ENCODE results near the gene TPST1.
"Not testable (repeated sequence)": the region's sequence is repeated elsewhere in the genome, so short reads cannot be mapped to it uniquely, and the experiment has no call there.

The TPST1 gene

DNA sequence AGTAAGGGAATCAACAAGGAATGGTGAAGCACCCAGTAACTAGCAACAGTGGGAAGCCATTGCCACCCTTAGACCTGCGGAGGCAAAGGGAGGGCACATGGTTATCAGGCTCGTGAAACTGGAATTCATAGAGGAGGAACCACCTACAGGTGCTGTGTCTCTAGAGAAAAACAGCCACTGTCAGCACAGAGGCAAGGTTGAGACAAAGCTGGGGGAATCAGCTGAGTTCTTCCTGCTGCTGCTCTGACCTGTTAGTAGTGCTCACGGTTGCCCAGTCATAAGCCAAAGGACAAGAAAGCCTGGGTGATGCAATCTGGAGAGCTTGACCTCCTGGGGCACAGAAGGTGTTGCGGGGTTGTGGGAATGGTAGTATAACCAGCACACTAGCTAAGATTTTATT lies 110.1 kb downstream of the TPST1 start:
- no peaks in the 10 kb centered on the region for H3K4me1 ChIP-seq (ENCODE audit: low read length)
- no peak overlapping the region for H3K9ac ChIP-seq (ENCODE audit: low read length)
- H3K27ac ChIP-seq (ENCODE audit: low read length) = no peak overlapping the region
- H3K36me3 ChIP-seq (replicated peaks; ENCODE audit: low read depth, low read length) = no peaks in the 10 kb centered on the region
- TF ChIP-seq EZH2phosphoT487 (IDR thresholded peaks at IDR 0.05; ENCODE audit: low read depth) = no peak
- TF ChIP-seq, protein P1, sequence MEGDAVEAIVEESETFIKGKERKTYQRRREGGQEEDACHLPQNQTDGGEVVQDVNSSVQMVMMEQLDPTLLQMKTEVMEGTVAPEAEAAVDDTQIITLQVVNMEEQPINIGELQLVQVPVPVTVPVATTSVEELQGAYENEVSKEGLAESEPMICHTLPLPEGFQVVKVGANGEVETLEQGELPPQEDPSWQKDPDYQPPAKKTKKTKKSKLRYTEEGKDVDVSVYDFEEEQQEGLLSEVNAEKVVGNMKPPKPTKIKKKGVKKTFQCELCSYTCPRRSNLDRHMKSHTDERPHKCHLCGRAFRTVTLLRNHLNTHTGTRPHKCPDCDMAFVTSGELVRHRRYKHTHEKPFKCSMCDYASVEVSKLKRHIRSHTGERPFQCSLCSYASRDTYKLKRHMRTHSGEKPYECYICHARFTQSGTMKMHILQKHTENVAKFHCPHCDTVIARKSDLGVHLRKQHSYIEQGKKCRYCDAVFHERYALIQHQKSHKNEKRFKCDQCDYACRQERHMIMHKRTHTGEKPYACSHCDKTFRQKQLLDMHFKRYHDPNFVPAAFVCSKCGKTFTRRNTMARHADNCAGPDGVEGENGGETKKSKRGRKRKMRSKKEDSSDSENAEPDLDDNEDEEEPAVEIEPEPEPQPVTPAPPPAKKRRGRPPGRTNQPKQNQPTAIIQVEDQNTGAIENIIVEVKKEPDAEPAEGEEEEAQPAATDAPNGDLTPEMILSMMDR (IDR thresholded peaks at IDR 0.05; ENCODE audit: low read depth, low read length) = no peak
- H3K4me2 ChIP-seq (ENCODE audit: low read length) = no peak overlapping the region
- no peak overlapping the region for H3K4me3 ChIP-seq (ENCODE audit: low read length)
- no peaks in the 10 kb centered on the region for H3K9me3 ChIP-seq (ENCODE audit: insufficient read depth, low read length)
- H2AFZ ChIP-seq (ENCODE audit: low read depth, low read length) = no peak overlapping the region
- H4K20me1 ChIP-seq (ENCODE audit: insufficient read depth, low read length) = no peaks in the 10 kb centered on the region
- H3K27me3 ChIP-seq (ENCODE audit: low read depth, low read length) = no peaks in the 10 kb centered on the region
- no peaks in the 10 kb centered on the region for H3K79me2 ChIP-seq (ENCODE audit: low read length)

DNA sequence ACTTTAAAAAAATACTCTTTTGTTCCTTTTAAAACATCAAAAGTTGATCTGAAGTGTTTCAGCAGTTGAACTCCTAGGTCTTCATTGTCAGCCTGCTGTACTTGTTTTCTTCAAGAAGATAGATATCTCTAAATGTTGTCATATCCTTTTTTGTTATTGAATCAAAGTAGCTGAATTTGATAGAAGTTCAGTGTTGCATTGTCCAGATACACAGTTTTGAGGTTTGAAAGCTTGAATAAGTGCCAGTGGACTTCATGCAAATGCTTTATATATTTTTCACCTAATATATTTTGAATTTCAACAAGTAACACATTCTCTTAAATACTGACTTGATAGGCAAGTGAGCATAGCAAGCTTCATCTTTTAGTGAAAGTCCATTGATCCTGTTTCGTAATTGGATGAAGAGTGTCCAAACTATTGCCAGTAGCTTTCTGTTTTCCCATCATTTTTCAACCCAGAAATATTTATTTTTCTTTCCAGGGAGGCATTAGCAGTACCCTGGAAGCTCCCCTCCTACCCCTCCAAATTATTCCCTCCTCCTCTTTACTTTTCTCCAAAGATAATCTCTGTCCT lies 114.4 kb downstream of the TPST1 start:
- H3K79me2 ChIP-seq (ENCODE audit: low read length) = no peaks in the 10 kb centered on the region
- no peaks in the 10 kb centered on the region for H3K9me3 ChIP-seq (ENCODE audit: insufficient read depth, low read length)
- H3K36me3 ChIP-seq (replicated peaks; ENCODE audit: low read depth, low read length) = peaks cover 5% of the 10 kb centered on the region
- no peaks in the 10 kb centered on the region for H3K4me1 ChIP-seq (ENCODE audit: low read length)
- H4K20me1 ChIP-seq (ENCODE audit: insufficient read depth, low read length) = no peaks in the 10 kb centered on the region
- H2AFZ ChIP-seq (ENCODE audit: low read depth, low read length) = no peak overlapping the region
- H3K4me2 ChIP-seq (ENCODE audit: low read length) = no peak overlapping the region
- TF ChIP-seq EZH2phosphoT487 (IDR thresholded peaks at IDR 0.05; ENCODE audit: low read depth) = no peak
- TF ChIP-seq, protein P1 (IDR thresholded peaks at IDR 0.05; ENCODE audit: low read depth, low read length) = no peak
- no peak overlapping the region for H3K27ac ChIP-seq (ENCODE audit: low read length)
- no peak overlapping the region for H3K4me3 ChIP-seq (ENCODE audit: low read length)
- no peak overlapping the region for H3K9ac ChIP-seq (ENCODE audit: low read length)
- no peaks in the 10 kb centered on the region for H3K27me3 ChIP-seq (ENCODE audit: low read depth, low read length)

DNA sequence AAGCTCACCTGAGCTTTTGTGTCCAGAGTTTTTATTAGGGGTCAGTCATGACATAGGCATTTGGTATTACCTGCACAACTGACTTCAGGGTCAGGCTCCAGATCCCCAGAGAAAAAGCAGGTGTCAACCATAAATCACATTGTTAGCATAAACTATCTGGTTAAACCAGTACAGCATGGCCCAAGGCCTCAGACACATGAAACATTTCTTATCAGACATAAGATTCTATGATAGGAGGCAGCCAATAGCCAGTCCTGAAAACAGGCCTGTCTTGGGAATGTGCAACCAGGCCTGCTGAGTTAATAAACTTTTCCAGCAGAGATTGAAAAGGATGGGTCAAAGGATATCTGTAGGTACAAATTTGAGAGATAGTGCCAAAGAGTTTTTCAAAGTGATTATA lies 116.1 kb downstream of the TPST1 start:
- TF ChIP-seq EZH2phosphoT487 (IDR thresholded peaks at IDR 0.05; ENCODE audit: low read depth) = no peak
- TF ChIP-seq, protein P1 (IDR thresholded peaks at IDR 0.05; ENCODE audit: low read depth, low read length) = no peak
- no peaks in the 10 kb centered on the region for H3K9me3 ChIP-seq (ENCODE audit: insufficient read depth, low read length)
- H3K27me3 ChIP-seq (ENCODE audit: low read depth, low read length) = no peaks in the 10 kb centered on the region
- H3K4me3 ChIP-seq (ENCODE audit: low read length) = no peak overlapping the region
- H3K79me2 ChIP-seq (ENCODE audit: low read length) = no peaks in the 10 kb centered on the region
- H3K4me1 ChIP-seq (ENCODE audit: low read length) = no peaks in the 10 kb centered on the region
- H4K20me1 ChIP-seq (ENCODE audit: insufficient read depth, low read length) = no peaks in the 10 kb centered on the region
- no peak overlapping the region for H2AFZ ChIP-seq (ENCODE audit: low read depth, low read length)
- no peak overlapping the region for H3K4me2 ChIP-seq (ENCODE audit: low read length)
- H3K36me3 ChIP-seq (replicated peaks; ENCODE audit: low read depth, low read length) = peaks cover 5% of the 10 kb centered on the region
- no peak overlapping the region for H3K9ac ChIP-seq (ENCODE audit: low read length)
- no peak overlapping the region for H3K27ac ChIP-seq (ENCODE audit: low read length)

DNA sequence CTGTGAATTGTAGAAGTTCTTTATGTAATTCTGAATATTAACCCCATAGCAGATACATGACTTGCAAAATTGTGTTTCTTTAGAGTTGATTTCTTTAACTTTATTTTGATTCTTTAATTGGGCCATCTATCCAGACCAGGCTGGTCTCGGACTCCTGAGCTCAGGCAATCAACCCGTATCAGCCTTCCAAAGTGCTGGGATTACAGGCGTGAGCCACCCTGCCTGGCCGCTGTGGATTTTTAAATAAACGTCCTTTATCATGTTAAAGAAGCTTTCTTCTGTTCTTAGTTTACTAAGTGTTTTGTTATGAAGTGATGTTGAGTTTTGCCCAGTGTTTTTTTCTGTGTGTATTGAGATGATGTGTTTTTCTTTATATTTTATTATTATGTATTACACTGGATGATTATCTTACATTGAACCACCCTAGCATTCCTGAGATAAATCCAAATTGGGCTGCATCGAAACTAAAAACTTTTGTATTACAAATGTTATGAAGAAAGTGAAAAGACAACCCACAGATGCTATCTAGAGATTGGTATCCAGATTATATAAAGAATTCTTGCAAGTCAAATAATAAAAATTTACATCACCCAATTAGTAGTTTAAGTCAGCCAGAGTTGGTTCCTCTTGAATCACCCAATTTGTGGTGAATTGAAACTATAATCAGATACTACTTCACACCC lies 118.1 kb downstream of the TPST1 start:
- peaks cover 5% of the 10 kb centered on the region for H3K36me3 ChIP-seq (replicated peaks; ENCODE audit: low read depth, low read length)
- no peaks in the 10 kb centered on the region for H3K27me3 ChIP-seq (ENCODE audit: low read depth, low read length)
- H3K4me2 ChIP-seq (ENCODE audit: low read length) = no peak overlapping the region
- H3K4me1 ChIP-seq (ENCODE audit: low read length) = no peaks in the 10 kb centered on the region
- no peak overlapping the region for H3K9ac ChIP-seq (ENCODE audit: low read length)
- no peaks in the 10 kb centered on the region for H3K9me3 ChIP-seq (ENCODE audit: insufficient read depth, low read length)
- H3K4me3 ChIP-seq (ENCODE audit: low read length) = no peak overlapping the region
- no peak overlapping the region for H3K27ac ChIP-seq (ENCODE audit: low read length)
- no peak for TF ChIP-seq EZH2phosphoT487 (IDR thresholded peaks at IDR 0.05; ENCODE audit: low read depth)
- TF ChIP-seq, protein P1 (IDR thresholded peaks at IDR 0.05; ENCODE audit: low read depth, low read length) = no peak
- H2AFZ ChIP-seq (ENCODE audit: low read depth, low read length) = no peak overlapping the region
- H4K20me1 ChIP-seq (ENCODE audit: insufficient read depth, low read length) = no peaks in the 10 kb centered on the region
- no peaks in the 10 kb centered on the region for H3K79me2 ChIP-seq (ENCODE audit: low read length)

DNA sequence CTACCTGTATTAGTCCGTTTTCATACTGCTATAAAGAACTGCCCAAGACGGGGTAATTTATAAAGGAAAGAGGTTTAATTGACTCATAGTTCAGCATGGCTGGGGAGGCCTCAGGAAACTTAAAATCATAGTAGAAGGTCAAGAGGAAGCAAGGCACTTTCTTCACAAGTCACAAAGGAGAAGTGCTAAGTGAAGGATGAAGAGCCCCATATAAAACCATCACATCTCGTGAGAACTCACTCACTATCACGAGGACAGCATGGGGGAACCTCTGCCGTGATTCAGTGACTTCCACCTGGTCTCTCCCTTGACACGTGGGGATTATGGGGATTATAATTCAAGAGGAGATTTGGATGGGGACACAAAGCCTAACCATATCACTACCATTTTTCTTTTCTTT lies 119.9 kb downstream of the TPST1 start:
- not testable (repeated sequence) for H4K20me1 ChIP-seq (ENCODE audit: insufficient read depth, low read length); H3K9me3 ChIP-seq (ENCODE audit: insufficient read depth, low read length); H2AFZ ChIP-seq (ENCODE audit: low read depth, low read length); H3K27me3 ChIP-seq (ENCODE audit: low read depth, low read length); H3K9ac ChIP-seq (ENCODE audit: low read length); H3K4me3 ChIP-seq (ENCODE audit: low read length); H3K27ac ChIP-seq (ENCODE audit: low read length); H3K4me2 ChIP-seq (ENCODE audit: low read length); H3K36me3 ChIP-seq (replicated peaks; ENCODE audit: low read depth, low read length); H3K4me1 ChIP-seq (ENCODE audit: low read length); H3K79me2 ChIP-seq (ENCODE audit: low read length)
